Stimulated activated naive CD8-positive, alpha-beta T cell treated with anti-CD3 and anti-CD28 coated beads, Interleukin-15, amount 100 ng/mL, for 72 hours (primary cell): ENCODE data around the gene CDKN3.
"Not testable (repeated sequence)": the region's sequence is repeated elsewhere in the genome, so short reads cannot be mapped to it uniquely, and the experiment has no call there.

Experiments used
- ATAC-seq: fragments of 150-1000 bp; cut with Tn5 transposase; 2 replicates; pipeline ENCODE4 v1.10.0; 2021; ENCODE audit warnings: mild to moderate bottlenecking, moderate library complexity
- DNase-seq, 2 donors: peaks; one replicate each; pipeline ENCODE4 v3.0.0; 2021 to 2022
- H3K27ac Mint-ChIP-seq, 2 donors: one replicate each; pipeline ENCODE4 v1.8.0; 2022; ENCODE audit warnings: mild to moderate bottlenecking in 2 of 2, mixed read lengths in 2 of 2, moderate library complexity in 2 of 2
- H3K27me3 Mint-ChIP-seq: one replicate; pipeline ENCODE4 v1.8.0; 2022; ENCODE audit warnings: mixed read lengths
- H3K4me1 Mint-ChIP-seq: one replicate; pipeline ENCODE4 v1.8.0; 2022; ENCODE audit warnings: mild to moderate bottlenecking, mixed read lengths
- H3K4me3 Mint-ChIP-seq, 2 donors: one replicate each; pipeline ENCODE4 v1.8.0; 2022; ENCODE audit warnings: mild to moderate bottlenecking in 2 of 2, mixed read lengths in 2 of 2, moderate library complexity in 1 of 2
- H3K9me3 Mint-ChIP-seq, 2 donors: one replicate each; pipeline ENCODE4 v1.8.0; 2022; ENCODE audit warnings: mixed read lengths in 2 of 2

CDKN3 gene

GRCh38 chr14:54453990-54454389 is 57.2 kb downstream of the CDKN3 start:
- not testable (repeated sequence) for H3K27ac Mint-ChIP-seq, ATAC-seq, H3K27me3 Mint-ChIP-seq, DNase-seq, H3K4me3 Mint-ChIP-seq
- peaks cover 13% of the 10 kb centered on the region for H3K4me1 Mint-ChIP-seq
- peaks cover 8 to 10% of the 10 kb centered on the region in 2 donors for H3K9me3 Mint-ChIP-seq

GRCh38 chr14:54455363-54455762 is 58.6 kb downstream of the CDKN3 start:
- ATAC-seq (no peak), DNase-seq (no peak)
- Mint-ChIP-seq H3K27me3 (no peaks in the 10 kb centered on the region), H3K9me3 (peaks cover 15 to 20% of the 10 kb centered on the region in 2 donors), H3K4me1 (peaks cover 9% of the 10 kb centered on the region), H3K27ac (no peak overlapping the region), H3K4me3 (no peak overlapping the region)

- not testable (repeated sequence) for H3K4me3 Mint-ChIP-seq, H3K27ac Mint-ChIP-seq
Observed at GRCh38 chr14:54456820-54457608, 60.2 kb downstream of the CDKN3 start.

GRCh38 chr14:54457609-54457996 is 60.8 kb downstream of the CDKN3 start:
- DNase-seq, result no peak
- ATAC-seq, result no peak
- Mint-ChIP-seq H3K27ac (no peak overlapping the region), H3K4me3 (no peak overlapping the region), H3K27me3 (no peaks in the 10 kb centered on the region), H3K4me1 (no peaks in the 10 kb centered on the region), H3K9me3 (peaks cover 15 to 20% of the 10 kb centered on the region in 2 donors)

More at GRCh38 chr14:54456820-54457608, 60.2 kb downstream of the CDKN3 start:
- ATAC-seq, H3K4me1 Mint-ChIP-seq, H3K27me3 Mint-ChIP-seq, DNase-seq: not testable (repeated sequence)
- H3K9me3 Mint-ChIP-seq, result peaks cover 15 to 20% of the 10 kb centered on the region in 2 donors

- H3K27ac Mint-ChIP-seq, result peak overlapping the region in 1 of 2 donors; percentile 56
- H3K27me3 Mint-ChIP-seq, result not testable (repeated sequence)
Observed at GRCh38 chr14:54458536-54458935, 61.7 kb downstream of the CDKN3 start.

GRCh38 chr14:54459106-54459505 is 62.3 kb downstream of the CDKN3 start:
- no peaks in the 10 kb centered on the region for H3K4me1 Mint-ChIP-seq
- H3K27ac Mint-ChIP-seq, result no peak overlapping the region
- ATAC-seq (no peak), DNase-seq (no peak)
- no peak overlapping the region for H3K4me3 Mint-ChIP-seq
- no peaks in the 10 kb centered on the region for H3K27me3 Mint-ChIP-seq
- H3K9me3 Mint-ChIP-seq, result peaks cover 15 to 20% of the 10 kb centered on the region in 2 donors

More at GRCh38 chr14:54458536-54458935, 61.7 kb downstream of the CDKN3 start:
- H3K9me3 Mint-ChIP-seq, result peaks cover 15 to 20% of the 10 kb centered on the region in 2 donors
- H3K4me3 Mint-ChIP-seq, DNase-seq, H3K4me1 Mint-ChIP-seq, ATAC-seq: not testable (repeated sequence)

- H3K27ac Mint-ChIP-seq, result no peak overlapping the region
- no peak for DNase-seq
- no peaks in the 10 kb centered on the region for H3K4me1 Mint-ChIP-seq
- peaks cover 19 to 20% of the 10 kb centered on the region in 2 donors for H3K9me3 Mint-ChIP-seq
- no peak overlapping the region for H3K4me3 Mint-ChIP-seq
- ATAC-seq, result no peak
- H3K27me3 Mint-ChIP-seq, result no peaks in the 10 kb centered on the region
Observed at GRCh38 chr14:54462048-54462447, 65.2 kb downstream of the CDKN3 start.

GRCh38 chr14:54465654-54466053 is 68.8 kb downstream of the CDKN3 start:
- Mint-ChIP-seq H3K4me3 (no peak overlapping the region), H3K4me1 (no peaks in the 10 kb centered on the region), H3K27me3 (no peaks in the 10 kb centered on the region), H3K27ac (no peak overlapping the region), H3K9me3 (peaks cover 11 to 13% of the 10 kb centered on the region in 2 donors)
- DNase-seq (no peak), ATAC-seq (no peak)

GRCh38 chr14:54467280-54467679 is 70.5 kb downstream of the CDKN3 start:
- Mint-ChIP-seq H3K4me3 (no peak overlapping the region), H3K27ac (no peak overlapping the region)

More at GRCh38 chr14:54467280-54467679, 70.5 kb downstream of the CDKN3 start:
- DNase-seq, result no peak
- Mint-ChIP-seq H3K27me3 (no peaks in the 10 kb centered on the region), H3K4me1 (no peaks in the 10 kb centered on the region), H3K9me3 (peaks cover 11 to 13% of the 10 kb centered on the region in 2 donors)
- ATAC-seq, result no peak
